LNCAP (cell line): ENCODE results near the gene OR10T2.

ENCODE experiments used
- TF ChIP-seq, protein P1 (sequence below): fragments of 450-650 bp; IDR thresholded peaks from 2 replicates; pipeline ENCODE4 v1.5.1; 2017; ENCODE audit warnings: mild to moderate bottlenecking

The OR10T2 gene

DNA sequence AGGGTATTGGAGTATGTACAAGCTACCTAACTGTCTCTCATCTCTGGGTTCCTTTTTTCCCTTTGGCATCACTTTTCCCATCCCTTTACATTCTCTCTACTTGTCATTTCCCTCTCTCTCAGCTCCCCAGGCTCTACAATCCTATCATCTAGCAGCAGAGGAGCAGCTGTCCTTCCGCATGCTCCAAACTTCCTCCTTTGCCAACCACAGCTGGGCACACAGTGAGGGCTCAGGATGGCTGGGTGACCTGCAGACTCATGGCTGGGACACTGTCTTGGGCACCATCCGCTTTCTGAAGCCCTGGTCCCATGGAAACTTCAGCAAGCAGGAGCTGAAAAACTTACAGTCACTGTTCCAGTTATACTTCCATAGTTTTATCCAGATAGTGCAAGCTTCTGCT, 45.0 kb downstream of the OR10T2 start:
- TF ChIP-seq, protein P1, sequence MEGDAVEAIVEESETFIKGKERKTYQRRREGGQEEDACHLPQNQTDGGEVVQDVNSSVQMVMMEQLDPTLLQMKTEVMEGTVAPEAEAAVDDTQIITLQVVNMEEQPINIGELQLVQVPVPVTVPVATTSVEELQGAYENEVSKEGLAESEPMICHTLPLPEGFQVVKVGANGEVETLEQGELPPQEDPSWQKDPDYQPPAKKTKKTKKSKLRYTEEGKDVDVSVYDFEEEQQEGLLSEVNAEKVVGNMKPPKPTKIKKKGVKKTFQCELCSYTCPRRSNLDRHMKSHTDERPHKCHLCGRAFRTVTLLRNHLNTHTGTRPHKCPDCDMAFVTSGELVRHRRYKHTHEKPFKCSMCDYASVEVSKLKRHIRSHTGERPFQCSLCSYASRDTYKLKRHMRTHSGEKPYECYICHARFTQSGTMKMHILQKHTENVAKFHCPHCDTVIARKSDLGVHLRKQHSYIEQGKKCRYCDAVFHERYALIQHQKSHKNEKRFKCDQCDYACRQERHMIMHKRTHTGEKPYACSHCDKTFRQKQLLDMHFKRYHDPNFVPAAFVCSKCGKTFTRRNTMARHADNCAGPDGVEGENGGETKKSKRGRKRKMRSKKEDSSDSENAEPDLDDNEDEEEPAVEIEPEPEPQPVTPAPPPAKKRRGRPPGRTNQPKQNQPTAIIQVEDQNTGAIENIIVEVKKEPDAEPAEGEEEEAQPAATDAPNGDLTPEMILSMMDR = no peak

DNA sequence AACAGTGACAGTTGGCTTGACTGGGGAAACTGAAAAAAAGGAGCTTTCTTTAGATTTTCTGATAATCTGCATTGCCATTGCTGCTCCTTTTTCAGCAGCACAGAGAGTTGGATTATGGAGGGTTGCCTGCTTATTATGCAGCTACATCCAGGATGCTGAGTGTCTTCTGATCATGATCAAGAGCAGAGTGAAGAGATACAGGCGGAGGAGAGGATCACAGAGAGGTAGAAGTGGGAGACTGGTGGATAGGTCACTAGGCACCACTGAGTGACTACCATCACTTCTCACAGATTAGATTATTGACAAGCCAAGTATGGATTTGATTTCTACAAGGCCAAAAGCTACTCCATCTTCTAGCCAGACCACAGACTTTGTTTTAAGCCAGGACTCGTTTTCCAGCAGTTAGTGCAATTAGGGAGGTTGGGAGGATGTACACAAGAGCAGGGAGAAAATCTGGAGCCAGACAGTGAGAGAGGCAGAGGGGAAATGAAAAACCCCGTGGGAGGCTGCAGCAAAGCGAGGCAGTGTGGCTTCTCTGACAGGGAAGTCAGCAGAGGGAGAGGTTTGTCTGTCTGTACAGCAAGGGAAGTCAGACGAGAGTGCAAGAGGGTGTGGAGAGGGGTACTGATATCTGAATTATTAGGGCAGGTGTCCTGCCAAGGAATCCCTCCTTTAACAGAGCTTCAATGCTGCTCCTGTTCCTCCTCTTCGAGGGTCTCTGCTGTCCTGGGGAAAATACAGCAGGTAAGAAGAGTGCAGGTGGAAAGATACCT, 45.8 kb downstream of the OR10T2 start, which contains the start of gene CD1E:
Gene CD1E (plus strand): TSS at position 592 of the 773 bp plus-strand sequence. CDS start 95 bp downstream, at position 687.
- TF ChIP-seq, protein P1 = no peak
